HepG2 (cell line): ENCODE measurements around the gene PANK3. TPM values are rescaled to one million over a fixed set of nuclear protein-coding genes. Genes with fewer than 3 reads are reported as not detected.

Experiments
- ARID5B ChIP-seq: IDR thresholded peaks from 2 replicates; pipeline ENCODE4 v1.4.0; 2020; ENCODE audit warnings: mild to moderate bottlenecking, missing genetic modification reagents
- CBX5 ChIP-seq: sonication (generic); formaldehyde crosslinking; IDR thresholded peaks from 2 replicates; pipeline ENCODE4 v1.4.0; 2020; ENCODE audit warnings: missing genetic modification reagents, borderline replicate concordance
- GABPB1 ChIP-seq: IDR thresholded peaks from 2 replicates; pipeline ENCODE4 v1.6.1; 2016; ENCODE audit warnings: mild to moderate bottlenecking, missing genetic modification reagents, moderate library complexity, missing compliant biosample characterization
- HINFP ChIP-seq: sonication (generic); formaldehyde crosslinking; IDR thresholded peaks from 2 replicates; pipeline ENCODE4 v1.4.0; 2020; ENCODE audit warnings: low read depth, mild to moderate bottlenecking, missing genetic modification reagents
- HOXA7 ChIP-seq: sonication (generic); formaldehyde crosslinking; IDR thresholded peaks from 2 replicates; pipeline ENCODE4 v1.8.1; 2022; ENCODE audit warnings: mild to moderate bottlenecking, missing genetic modification reagents, moderate library complexity
- RFXAP ChIP-seq: sonication (generic); formaldehyde crosslinking; IDR thresholded peaks from 2 replicates; pipeline ENCODE4 v1.4.0; 2020; ENCODE audit warnings: missing genetic modification reagents, borderline replicate concordance
- SETDB1 ChIP-seq: sonication (generic); formaldehyde crosslinking; IDR thresholded peaks from 2 replicates; pipeline ENCODE4 v1.5.1; 2020; ENCODE audit warnings: missing genetic modification reagents, mild to moderate bottlenecking, borderline replicate concordance
- SIX1 ChIP-seq: sonication (generic); formaldehyde crosslinking; IDR thresholded peaks from 2 replicates; pipeline ENCODE4 v1.4.0; 2020; ENCODE audit warnings: missing genetic modification reagents, borderline replicate concordance
- TEAD2 ChIP-seq: sonication (generic); formaldehyde crosslinking; IDR thresholded peaks from 2 replicates; pipeline ENCODE4 v1.9.0; 2021; ENCODE audit warnings: missing genetic modification reagents
- TFDP2 ChIP-seq: sonication (generic); formaldehyde crosslinking; IDR thresholded peaks from 2 replicates; pipeline ENCODE4 v1.4.0; 2020; ENCODE audit warnings: missing genetic modification reagents
- XRCC5 ChIP-seq: fragments of 200-400 bp; formaldehyde crosslinking; optimal IDR thresholded peaks from 2 replicates; pipeline ENCODE3; 2017; ENCODE audit warnings: mild to moderate bottlenecking, low read length
- ZBTB20 ChIP-seq: sonication (generic); formaldehyde crosslinking; IDR thresholded peaks from 2 replicates; pipeline ENCODE4 v1.8.1; 2023; ENCODE audit warnings: missing genetic modification reagents, low read depth, mild to moderate bottlenecking, borderline replicate concordance
- ZNF644 ChIP-seq: IDR thresholded peaks from 2 replicates; pipeline ENCODE4 v1.6.1; 2016; ENCODE audit warnings: low read depth
- ZNF775 ChIP-seq: sonication (generic); formaldehyde crosslinking; IDR thresholded peaks from 2 replicates; pipeline ENCODE4 v1.4.0; 2020; ENCODE audit warnings: missing genetic modification reagents, mild to moderate bottlenecking, moderate library complexity, borderline replicate concordance
- polyA plus RNA-seq, 8 experiments: library from polyadenylated mRNA; depleted of rRNA in 3 of 8; stranded (reverse) in 7 of 8; unstranded in 1 of 8; fragments of >200 nt; fragmentation: Illumina TruSeq in 4 of 8; extraction: Trizol in 4 of 8; gene quantifications; 2 replicates each; pipeline versions ENCODE4 v1.2.1 to v1.2.3, GENCODE V29; 2011 to 2016; ENCODE audit warnings: low read depth in 4 of 8, missing spikeins in 1 of 8, mixed read lengths in 1 of 8; ENCODE audit not compliant: insufficient read depth in 1 of 8
- total RNA-seq, 5 experiments: library from RNA; depleted of rRNA; stranded (reverse); fragments of >200 nt; fragmentation: Illumina TruSeq; extraction: Trizol; gene quantifications; 2 replicates each; pipeline ENCODE4 v1.2.3, GENCODE V29; 2016; ENCODE audit warnings: low read depth in 1 of 5
- TF ChIP-seq, protein P1 (sequence below): sonication (generic); formaldehyde crosslinking; IDR thresholded peaks from 2 replicates; pipeline ENCODE4 v1.4.0; 2020; ENCODE audit warnings: missing genetic modification reagents
- TF ChIP-seq, protein P2 (sequence below): sonication (generic); formaldehyde crosslinking; conservative IDR thresholded peaks from 2 replicates; pipeline ENCODE4 v1.5.0; 2020; ENCODE audit warnings: missing genetic modification reagents
- TF ChIP-seq, protein P3 (sequence below): IDR thresholded peaks from 2 replicates; pipeline ENCODE4 v1.6.1; 2016; ENCODE audit warnings: low read depth, borderline replicate concordance
- TF ChIP-seq, protein P4 (sequence below): sonication (generic); formaldehyde crosslinking; IDR thresholded peaks from 2 replicates; pipeline ENCODE4 v1.5.0; 2020; ENCODE audit warnings: mild to moderate bottlenecking, missing genetic modification reagents

The PANK3 gene
- total and polyA plus RNA-seq, 2 of the 13 experiments (the other 11 are each of a cell fraction or from before 2014, with no cell fraction given) = 26.9 to 69.5 TPM

- no peak for TF ChIP-seq SIX1 (CRISPR knock-in tag)
- no peak for TF ChIP-seq TEAD2
- no peak for TF ChIP-seq ZBTB20 (CRISPR knock-in tag)
- no peak for TF ChIP-seq SETDB1 (CRISPR knock-in tag)
- TF ChIP-seq, protein P1, sequence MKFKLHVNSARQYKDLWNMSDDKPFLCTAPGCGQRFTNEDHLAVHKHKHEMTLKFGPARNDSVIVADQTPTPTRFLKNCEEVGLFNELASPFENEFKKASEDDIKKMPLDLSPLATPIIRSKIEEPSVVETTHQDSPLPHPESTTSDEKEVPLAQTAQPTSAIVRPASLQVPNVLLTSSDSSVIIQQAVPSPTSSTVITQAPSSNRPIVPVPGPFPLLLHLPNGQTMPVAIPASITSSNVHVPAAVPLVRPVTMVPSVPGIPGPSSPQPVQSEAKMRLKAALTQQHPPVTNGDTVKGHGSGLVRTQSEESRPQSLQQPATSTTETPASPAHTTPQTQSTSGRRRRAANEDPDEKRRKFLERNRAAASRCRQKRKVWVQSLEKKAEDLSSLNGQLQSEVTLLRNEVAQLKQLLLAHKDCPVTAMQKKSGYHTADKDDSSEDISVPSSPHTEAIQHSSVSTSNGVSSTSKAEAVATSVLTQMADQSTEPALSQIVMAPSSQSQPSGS (CRISPR knock-in tag) = no peak
- TF ChIP-seq RFXAP (CRISPR knock-in tag) = no peak
- no peak for TF ChIP-seq CBX5 (CRISPR knock-in tag)
- TF ChIP-seq HINFP = no peak
- TF ChIP-seq GABPB1 (CRISPR knock-in tag) = no peak
- TF ChIP-seq ZNF775 (CRISPR knock-in tag) = no peak
- TF ChIP-seq, protein P2, sequence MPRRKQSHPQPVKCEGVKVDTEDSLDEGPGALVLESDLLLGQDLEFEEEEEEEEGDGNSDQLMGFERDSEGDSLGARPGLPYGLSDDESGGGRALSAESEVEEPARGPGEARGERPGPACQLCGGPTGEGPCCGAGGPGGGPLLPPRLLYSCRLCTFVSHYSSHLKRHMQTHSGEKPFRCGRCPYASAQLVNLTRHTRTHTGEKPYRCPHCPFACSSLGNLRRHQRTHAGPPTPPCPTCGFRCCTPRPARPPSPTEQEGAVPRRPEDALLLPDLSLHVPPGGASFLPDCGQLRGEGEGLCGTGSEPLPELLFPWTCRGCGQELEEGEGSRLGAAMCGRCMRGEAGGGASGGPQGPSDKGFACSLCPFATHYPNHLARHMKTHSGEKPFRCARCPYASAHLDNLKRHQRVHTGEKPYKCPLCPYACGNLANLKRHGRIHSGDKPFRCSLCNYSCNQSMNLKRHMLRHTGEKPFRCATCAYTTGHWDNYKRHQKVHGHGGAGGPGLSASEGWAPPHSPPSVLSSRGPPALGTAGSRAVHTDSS = no peak
- peak; percentile 67 for TF ChIP-seq ARID5B (CRISPR knock-in tag)
- no peak for TF ChIP-seq XRCC5
- no peak for TF ChIP-seq HOXA7
- peak; percentile 94 for TF ChIP-seq ZNF644 (CRISPR knock-in tag)
- no peak for TF ChIP-seq TFDP2 (CRISPR knock-in tag)
- TF ChIP-seq, protein P3, sequence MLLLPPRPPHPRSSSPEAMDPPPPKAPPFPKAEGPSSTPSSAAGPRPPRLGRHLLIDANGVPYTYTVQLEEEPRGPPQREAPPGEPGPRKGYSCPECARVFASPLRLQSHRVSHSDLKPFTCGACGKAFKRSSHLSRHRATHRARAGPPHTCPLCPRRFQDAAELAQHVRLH (CRISPR knock-in tag) = no peak
- TF ChIP-seq, protein P4, sequence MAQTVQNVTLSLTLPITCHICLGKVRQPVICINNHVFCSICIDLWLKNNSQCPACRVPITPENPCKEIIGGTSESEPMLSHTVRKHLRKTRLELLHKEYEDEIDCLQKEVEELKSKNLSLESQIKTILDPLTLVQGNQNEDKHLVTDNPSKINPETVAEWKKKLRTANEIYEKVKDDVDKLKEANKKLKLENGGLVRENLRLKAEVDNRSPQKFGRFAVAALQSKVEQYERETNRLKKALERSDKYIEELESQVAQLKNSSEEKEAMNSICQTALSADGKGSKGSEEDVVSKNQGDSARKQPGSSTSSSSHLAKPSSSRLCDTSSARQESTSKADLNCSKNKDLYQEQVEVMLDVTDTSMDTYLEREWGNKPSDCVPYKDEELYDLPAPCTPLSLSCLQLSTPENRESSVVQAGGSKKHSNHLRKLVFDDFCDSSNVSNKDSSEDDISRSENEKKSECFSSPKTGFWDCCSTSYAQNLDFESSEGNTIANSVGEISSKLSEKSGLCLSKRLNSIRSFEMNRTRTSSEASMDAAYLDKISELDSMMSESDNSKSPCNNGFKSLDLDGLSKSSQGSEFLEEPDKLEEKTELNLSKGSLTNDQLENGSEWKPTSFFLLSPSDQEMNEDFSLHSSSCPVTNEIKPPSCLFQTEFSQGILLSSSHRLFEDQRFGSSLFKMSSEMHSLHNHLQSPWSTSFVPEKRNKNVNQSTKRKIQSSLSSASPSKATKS = no peak
Measured at GRCh38 chr5:168613996-168614395, 34.8 kb upstream of the PANK3 start (continued).
